HCT116 (cell line): ENCODE measurements around the gene TRRAP. TPM values are rescaled to one million over a fixed set of nuclear protein-coding genes. Genes with fewer than 3 reads are reported as not detected.

Source experiments
- ATAC-seq: fragments of 200-7000 bp; cut with Tn5 transposase; 2 replicates; pipeline ENCODE4 v1.9.1; 2020; ENCODE audit warnings: mild to moderate bottlenecking, moderate library complexity
- BruUV-seq: library from RNA; stranded (reverse); fragments of 400-500 nt; replicated peaks from 2 replicates; lab custom pipeline; 2021; lab: Mats Ljungman, UMichigan
- CTCF ChIA-PET: fragments of 300-600 bp; sonication (Branson Sonifier 250); formaldehyde crosslinking; loops from one replicate; lab custom pipeline; 2021; ENCODE audit warnings: antibody characterized with exemption; lab: Charles Lee
- POLR2A ChIA-PET: fragments of 300-600, 350-600 bp; sonication (Branson Sonifier 250); formaldehyde crosslinking; loops from one replicate; lab custom pipeline; 2021; ENCODE audit warnings: antibody characterized with exemption; lab: Charles Lee
- RAD21 ChIA-PET, 2 experiments: fragments of 300-600 bp; sonication (Branson Sonifier 250); formaldehyde crosslinking; loops; one replicate each; lab custom pipeline; 2023; ENCODE audit warnings: low total read pairs in 2 of 2; ENCODE audit not compliant: uncharacterized antibody in 2 of 2, unreplicated experiment in 2 of 2, low non-redundant PET in 1 of 2; lab: Charles Lee
- DNase-seq: peaks from one replicate; pipeline ENCODE4 v3.0.0-alpha.2; 2010; ENCODE audit warnings: low read depth, low spot score
- H2AFZ ChIP-seq: fragments of 200-600 bp; shearing (Covaris generic), sonication (generic); 2 replicates; pipeline ENCODE4 v1.6.1; 2017; ENCODE audit warnings: low read depth, mixed run types, mixed read lengths, antibody characterized with exemption, low read length; ENCODE audit not compliant: poor library complexity, severe bottlenecking
- H3K27ac ChIP-seq: 2 replicates; pipeline ENCODE4 v1.5.1; 2012; ENCODE audit warnings: low read depth, low read length
- H3K27me3 ChIP-seq: fragments of 200-600 bp; sonication (generic); 2 replicates; pipeline ENCODE4 v1.6.1; 2016; ENCODE audit warnings: mixed run types, low read length, mixed read lengths; ENCODE audit not compliant: insufficient read depth
- H3K36me3 ChIP-seq, 2 experiments: fragments of 200-500 bp in 1 of 2; fragments of 200-600 bp in 1 of 2; sonication (Bioruptor generic) in 1 of 2; sonication (generic) in 1 of 2; 2 replicates each; pipeline versions ENCODE4 v1.5.1 to v1.6.1; 2014 to 2016; ENCODE audit warnings: low read length in 2 of 2, inconsistent platforms in 1 of 2, mixed read lengths in 1 of 2, mixed run types in 1 of 2; ENCODE audit not compliant: insufficient read depth in 2 of 2, control insufficient read depth in 1 of 2
- H3K4me1 ChIP-seq, 2 experiments: fragments of 200-600 bp in 1 of 2; sonication (generic) in 1 of 2; 2 replicates each; pipeline versions ENCODE4 v1.5.1 to v1.6.1; 2012 to 2017; ENCODE audit warnings: low read length in 2 of 2, inconsistent platforms in 1 of 2, mild to moderate bottlenecking in 1 of 2, mixed read lengths in 1 of 2, mixed run types in 1 of 2, moderate library complexity in 1 of 2; ENCODE audit not compliant: insufficient read depth in 2 of 2, control insufficient read depth in 1 of 2
- H3K4me2 ChIP-seq: fragments of 200-600 bp; sonication (generic); 2 replicates; pipeline ENCODE4 v1.6.1; 2017; ENCODE audit warnings: mixed run types, low read length, mixed read lengths
- H3K4me3 ChIP-seq, 2 experiments: fragments of 200-600 bp in 1 of 2; sonication (generic) in 1 of 2; replicated peaks in 1 of 2; 2 replicates each; pipeline ENCODE4 v1.5.1; 2011 to 2016; ENCODE audit warnings: low read length in 2 of 2, control low read depth in 1 of 2, low read depth in 1 of 2, mild to moderate bottlenecking in 1 of 2, mixed read lengths in 1 of 2, mixed run types in 1 of 2
- H3K79me2 ChIP-seq: fragments of 200-600 bp; sonication (generic); 2 replicates; pipeline ENCODE4 v1.6.1; 2017; ENCODE audit warnings: mild to moderate bottlenecking, mixed run types, low read length, moderate library complexity, mixed read lengths; ENCODE audit not compliant: insufficient read depth
- H3K9ac ChIP-seq: fragments of 200-600 bp; sonication (generic); 2 replicates; pipeline ENCODE4 v1.6.1; 2016; ENCODE audit warnings: low read length, mixed read lengths
- H3K9me2 ChIP-seq: fragments of 200-600 bp; sonication (generic), shearing (Covaris generic); 2 replicates; pipeline ENCODE4 v1.6.1; 2017; ENCODE audit warnings: mixed run types, mild to moderate bottlenecking, moderate library complexity; ENCODE audit not compliant: insufficient read depth
- H3K9me3 ChIP-seq, 2 experiments: fragments of 200-500 bp in 1 of 2; fragments of 200-600 bp in 1 of 2; sonication (Bioruptor generic) in 1 of 2; sonication (generic) in 1 of 2; 2 replicates each; pipeline ENCODE4 v1.6.1; 2014 to 2017; ENCODE audit warnings: low read length in 2 of 2, mixed read lengths in 2 of 2, inconsistent platforms in 1 of 2, low read depth in 1 of 2, mild to moderate bottlenecking in 1 of 2, mixed run types in 1 of 2, moderate library complexity in 1 of 2; ENCODE audit not compliant: control insufficient read depth in 1 of 2, insufficient read depth in 1 of 2
- H4K20me1 ChIP-seq: fragments of 200-600 bp; sonication (generic), shearing (Covaris generic); 2 replicates; pipeline ENCODE4 v1.6.1; 2017; ENCODE audit warnings: mixed run types, mild to moderate bottlenecking, moderate library complexity; ENCODE audit not compliant: insufficient read depth
- CEBPB ChIP-seq: IDR thresholded peaks from 2 replicates; pipeline ENCODE4 v1.6.1; 2012; ENCODE audit warnings: low read depth
- CTCF ChIP-seq, 3 experiments: fragments of 200-600 bp in 1 of 3; sonication (generic) in 1 of 3; IDR thresholded peaks in 2 of 3; conservative IDR thresholded peaks in 1 of 3; 2 replicates each; pipeline ENCODE4 v1.5.1; 2012 to 2017; ENCODE audit warnings: low read depth in 2 of 3, low read length in 2 of 3, antibody characterized with exemption in 1 of 3, borderline replicate concordance in 1 of 3, control low read depth in 1 of 3, mild to moderate bottlenecking in 1 of 3, mixed read lengths in 1 of 3, mixed run types in 1 of 3, moderate library complexity in 1 of 3; ENCODE audit not compliant: insufficient read depth in 1 of 3
- ELF1 ChIP-seq: IDR thresholded peaks from 2 replicates; pipeline ENCODE4 v1.6.1; 2012; ENCODE audit warnings: low read depth, borderline replicate concordance
- EZH2phosphoT487 ChIP-seq: fragments of 200-600 bp; IDR thresholded peaks from 2 replicates; pipeline ENCODE4 v1.6.1; 2018; ENCODE audit warnings: antibody characterized with exemption, borderline replicate concordance
- FOSL1 ChIP-seq: IDR thresholded peaks from 2 replicates; pipeline ENCODE4 v1.6.1; 2012; ENCODE audit warnings: low read depth
- JUND ChIP-seq: IDR thresholded peaks from 2 replicates; pipeline ENCODE4 v1.6.1; 2012
- POLR2A ChIP-seq: IDR thresholded peaks from 2 replicates; pipeline ENCODE4 v1.7.0; 2011; ENCODE audit warnings: borderline replicate concordance; ENCODE audit not compliant: insufficient read depth, insufficient read length; ENCODE audit errors: extremely low read depth
- POLR2AphosphoS5 ChIP-seq: IDR thresholded peaks from 2 replicates; pipeline ENCODE4 v1.6.1; 2011; ENCODE audit warnings: mild to moderate bottlenecking, low read depth, low read length, moderate library complexity
- RAD21 ChIP-seq: IDR thresholded peaks from 2 replicates; pipeline ENCODE4 v1.6.1; 2012; ENCODE audit warnings: low read depth, mild to moderate bottlenecking
- REST ChIP-seq: IDR thresholded peaks from 2 replicates; pipeline ENCODE4 v1.6.1; 2012; ENCODE audit warnings: low read depth
- SRF ChIP-seq: IDR thresholded peaks from 2 replicates; pipeline ENCODE4 v1.6.1; 2012; ENCODE audit warnings: low read depth
- TCF7L2 ChIP-seq: IDR thresholded peaks from 2 replicates; pipeline ENCODE4 v1.7.0; 2011; ENCODE audit warnings: borderline replicate concordance, inconsistent platforms; ENCODE audit not compliant: insufficient read depth, insufficient read length; ENCODE audit errors: extremely low read depth
- YY1 ChIP-seq: IDR thresholded peaks from 2 replicates; pipeline ENCODE4 v1.6.1; 2011; ENCODE audit warnings: low read length, low read depth, moderate library complexity, mild to moderate bottlenecking; ENCODE audit not compliant: insufficient replicate concordance; ENCODE audit errors: extremely low read depth
- ZBTB33 ChIP-seq: IDR thresholded peaks from 2 replicates; pipeline ENCODE4 v1.6.1; 2011; ENCODE audit warnings: mild to moderate bottlenecking, low read length, moderate library complexity; ENCODE audit not compliant: insufficient replicate concordance; ENCODE audit errors: extremely low read depth
- ZFX ChIP-seq: fragments of 450-650 bp; IDR thresholded peaks from 2 replicates; pipeline ENCODE4 v1.6.1; 2017
- ZNF274 ChIP-seq: fragments of 200-500 bp; sonication (Bioruptor generic); IDR thresholded peaks from 2 replicates; pipeline ENCODE4 v1.6.1; 2014; ENCODE audit warnings: mild to moderate bottlenecking, low read depth, low read length, inconsistent platforms
- intact Hi-C: fragments of 100-400 bp; cut with micrococcal nuclease; formaldehyde crosslinking; loops from 2 replicates; pipeline ENCODE4 v1.10.0; 2022
- total RNA-seq: library from RNA; stranded (reverse); gene quantifications from one replicate; pipeline ENCODE4 v1.2.1, GENCODE V29; 2021; ENCODE audit not compliant: unreplicated experiment

Gene TRRAP
- total RNA-seq, 1 experiment from 2014 or later = 44.5 TPM

GRCh38 chr7:98908585-98908984, 30.3 kb downstream of the TRRAP start (continued):
- TF ChIP-seq ZBTB33 (no peak), ELF1 (no peak)

- no TSS peak for BruUV-seq
- Histone ChIP-seq H3K27me3 (no peaks in the 10 kb centered on the region), H3K4me3 (no peak overlapping the region), H3K79me2 (0 out of 2 replicates have a peak, but pooled peaks cover 3% of the 10 kb centered on the region), H3K9ac (no peak overlapping the region), H3K9me2 (no peaks in the 10 kb centered on the region), H2AFZ (no peak overlapping the region), H3K27ac (no peak overlapping the region), H4K20me1 (no peaks in the 10 kb centered on the region), H3K4me1 (no peaks in the 10 kb centered on the region), H3K36me3 (peaks cover 49 to 71% of the 10 kb centered on the region in 2 experiments), H3K9me3 (no peaks in the 10 kb centered on the region), H3K4me2 (no peak overlapping the region)
- POLR2A ChIA-PET = no interaction called here
- CTCF ChIA-PET = no interaction called here
- ATAC-seq (no peak), DNase-seq (no peak)
- RAD21 ChIA-PET = no interaction called here
- intact Hi-C loops = no loop called here
- TF ChIP-seq POLR2AphosphoS5 (no peak), FOSL1 (no peak), CTCF (IDR thresholded peaks at IDR 0.05 in 2 of 3, conservative IDR thresholded peaks at IDR 0.05 in 1 of 3; ENCODE audit: borderline replicate concordance in 1 of 3, insufficient read depth in 1 of 3, low read depth in 2 of 3, low read length in 2 of 3) (no peak), REST (no peak), EZH2phosphoT487 (no peak), CEBPB (no peak), RAD21 (no peak), TCF7L2 (no peak), SRF (no peak), POLR2A (no peak), ELF1 (no peak), ZFX (no peak), ZNF274 (no peak), YY1 (no peak), ZBTB33 (no peak), JUND (no peak)
Observed at GRCh38 chr7:98909487-98909886, 31.2 kb downstream of the TRRAP start.
